Glomerular endothelial cell (primary cell): ENCODE data around the gene SNX30. TPM values are rescaled to one million over a fixed set of nuclear protein-coding genes. Genes with fewer than 3 reads are reported as not detected.

Experiments used
- DNase-seq: peaks from one replicate; pipeline ENCODE4 v3.0.0-alpha.2; 2011; ENCODE audit warnings: low read depth, low spot score; ENCODE audit errors: extremely low read depth
- total RNA-seq: library from RNA; depleted of rRNA; stranded (reverse); fragments of >200 nt; gene quantifications from 2 replicates; pipeline ENCODE4 v1.2.3, GENCODE V29; 2015

The SNX30 gene
- total RNA-seq, 1 donor from 2014 or later = 10.7 TPM

DNA sequence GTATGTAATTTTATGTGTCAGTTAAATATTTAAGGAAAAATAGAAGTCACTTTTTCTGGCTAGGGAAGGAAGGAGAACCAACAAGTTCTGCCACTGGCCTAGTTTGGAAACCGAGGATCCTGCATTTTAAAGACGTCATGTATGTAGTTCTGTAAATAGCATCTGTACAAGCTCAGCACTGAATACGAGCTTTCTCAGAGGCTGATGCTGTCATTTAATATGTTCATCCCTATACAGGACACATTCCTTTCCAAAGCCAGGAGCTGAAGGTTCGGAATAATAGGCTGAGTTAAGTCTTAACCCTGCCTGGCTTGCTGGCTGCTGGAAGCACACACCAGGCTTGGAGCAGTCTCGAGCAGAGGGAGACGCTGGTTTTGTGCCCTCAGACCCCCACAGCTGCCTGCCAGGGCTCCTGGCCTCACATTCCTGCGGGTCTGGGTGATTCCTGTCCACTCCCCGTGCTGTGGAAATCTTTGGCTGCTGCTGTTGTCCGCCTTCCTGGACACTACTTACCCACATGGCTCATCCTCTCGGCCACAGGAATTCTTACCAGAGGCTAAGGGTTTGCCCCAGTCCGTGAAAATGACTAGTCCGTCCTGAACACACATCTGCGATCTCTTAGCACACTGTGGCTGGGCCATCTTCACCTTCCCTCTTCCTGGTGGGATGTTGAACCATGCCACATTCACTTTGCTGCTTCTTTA lies 103.5 kb downstream of the SNX30 start:
- DNase-seq = no peak

DNA sequence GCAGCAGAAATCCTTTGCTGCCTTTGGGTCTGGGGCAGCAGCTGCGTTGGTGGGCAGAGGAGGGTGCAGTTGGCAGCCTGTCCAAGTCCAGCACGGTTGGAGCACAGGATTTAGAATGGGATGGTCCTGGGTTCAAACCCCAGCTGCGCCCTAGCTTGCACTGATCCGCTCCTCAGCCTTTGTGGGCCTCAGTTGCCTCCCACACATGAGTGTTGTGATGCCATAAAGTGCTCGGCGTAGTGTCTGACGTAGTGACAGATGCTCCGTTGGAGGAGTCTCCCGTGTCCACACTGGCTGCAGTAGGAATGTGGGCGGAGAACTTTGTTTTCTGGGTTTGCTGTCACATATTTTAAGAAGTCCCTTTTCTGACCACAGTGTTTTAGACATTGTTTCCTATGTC lies 104.1 kb downstream of the SNX30 start:
- DNase-seq = no peak

GRCh38 chr9:112856200-112856599 lies 105.6 kb downstream of the SNX30 start:
- DNase-seq = no peak

DNA sequence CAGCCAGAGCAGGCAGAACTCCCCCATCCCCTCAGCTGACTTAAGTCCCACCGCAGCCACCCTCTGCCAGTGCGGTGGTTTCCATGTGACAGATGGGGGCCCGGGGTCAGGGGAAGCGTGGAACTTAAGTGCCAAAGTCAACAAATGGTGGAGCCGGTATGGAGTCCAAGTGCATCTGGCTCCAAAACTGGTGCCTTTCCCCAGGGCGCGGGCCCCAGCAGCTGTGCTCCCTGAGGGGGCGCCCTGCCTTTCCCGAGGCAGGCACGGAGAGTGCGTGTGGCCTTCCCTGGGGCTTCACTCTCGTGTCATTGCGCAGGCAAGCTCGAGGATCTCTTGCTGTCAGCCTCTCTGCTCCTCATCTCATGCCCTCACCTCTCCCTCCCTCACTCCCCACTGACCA lies 106.3 kb downstream of the SNX30 start:
- no peak for DNase-seq

GRCh38 chr9:112858005-112858404 lies 107.4 kb downstream of the SNX30 start:
- no peak for DNase-seq

GRCh38 chr9:112858625-112859147 lies 108.1 kb downstream of the SNX30 start:
- DNase-seq = no peak

- DNase-seq = no peak
Measured at GRCh38 chr9:112860451-112860850, 109.9 kb downstream of the SNX30 start.

DNA sequence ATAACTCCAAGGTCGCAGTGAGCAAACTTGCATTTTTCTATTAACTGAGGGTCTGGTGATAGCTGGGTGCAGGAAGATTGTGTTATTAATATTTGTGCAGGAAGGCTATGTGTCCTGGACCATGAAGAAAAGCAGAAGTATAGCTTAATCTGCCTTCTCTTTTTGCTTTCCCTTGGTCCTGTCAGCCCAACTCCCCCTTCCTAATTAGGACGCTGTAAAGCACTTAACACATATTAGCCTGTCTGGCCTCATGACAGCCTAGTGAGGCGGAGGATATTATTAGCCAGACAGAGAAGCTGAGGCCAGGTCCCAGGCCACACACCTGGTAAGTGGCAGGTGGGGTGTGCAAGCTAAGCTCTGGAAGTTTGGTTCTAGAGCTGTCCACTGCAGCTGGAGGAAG lies 110.6 kb downstream of the SNX30 start:
- DNase-seq = no peak

GRCh38 chr9:112861638-112862555 lies 111.3 kb downstream of the SNX30 start:
- DNase-seq = no peak

- no peak for DNase-seq
Measured at GRCh38 chr9:112863214-112863613, 112.7 kb downstream of the SNX30 start.

DNA sequence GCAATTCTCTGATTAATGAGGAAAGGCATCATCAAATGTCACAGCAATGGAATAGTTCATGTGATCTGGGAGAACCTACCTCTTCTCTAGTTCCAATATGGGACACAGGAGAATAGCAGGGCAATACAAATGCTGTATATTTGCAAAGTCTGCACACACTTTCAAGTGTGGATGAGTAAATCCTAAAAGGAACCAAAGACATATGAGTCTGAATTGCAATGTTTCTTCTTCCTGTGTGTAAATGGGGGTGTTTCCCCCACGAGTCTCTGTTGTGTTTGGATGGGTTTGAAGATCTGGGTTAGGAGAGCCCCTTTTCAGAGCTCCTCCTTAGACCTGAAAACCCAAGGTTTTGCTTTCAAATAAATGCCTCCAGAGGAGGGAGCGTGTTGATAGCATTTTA lies 113.2 kb downstream of the SNX30 start:
- DNase-seq = no peak

DNA sequence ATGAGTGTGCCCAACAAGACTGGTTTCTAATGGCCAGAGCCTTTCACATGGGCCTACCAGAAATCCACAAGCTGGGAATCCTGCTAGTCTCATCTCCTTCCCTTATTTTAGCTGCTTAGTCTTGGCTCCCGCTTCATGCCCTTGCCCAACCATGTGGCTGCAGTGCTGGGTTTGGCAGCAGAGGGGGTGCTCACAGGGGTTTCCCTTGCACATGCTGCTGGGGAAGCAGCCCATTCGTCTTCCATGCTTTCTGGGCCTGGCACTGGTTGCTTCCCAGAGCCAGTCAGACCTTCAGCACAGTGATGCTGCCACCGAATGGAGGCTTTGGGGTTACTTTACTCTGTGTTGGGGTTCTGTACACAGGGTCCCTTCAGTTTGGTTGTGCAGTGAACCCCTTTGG lies 113.8 kb downstream of the SNX30 start:
- no peak for DNase-seq

GRCh38 chr9:112864982-112865381 lies 114.4 kb downstream of the SNX30 start:
- no peak for DNase-seq

DNA sequence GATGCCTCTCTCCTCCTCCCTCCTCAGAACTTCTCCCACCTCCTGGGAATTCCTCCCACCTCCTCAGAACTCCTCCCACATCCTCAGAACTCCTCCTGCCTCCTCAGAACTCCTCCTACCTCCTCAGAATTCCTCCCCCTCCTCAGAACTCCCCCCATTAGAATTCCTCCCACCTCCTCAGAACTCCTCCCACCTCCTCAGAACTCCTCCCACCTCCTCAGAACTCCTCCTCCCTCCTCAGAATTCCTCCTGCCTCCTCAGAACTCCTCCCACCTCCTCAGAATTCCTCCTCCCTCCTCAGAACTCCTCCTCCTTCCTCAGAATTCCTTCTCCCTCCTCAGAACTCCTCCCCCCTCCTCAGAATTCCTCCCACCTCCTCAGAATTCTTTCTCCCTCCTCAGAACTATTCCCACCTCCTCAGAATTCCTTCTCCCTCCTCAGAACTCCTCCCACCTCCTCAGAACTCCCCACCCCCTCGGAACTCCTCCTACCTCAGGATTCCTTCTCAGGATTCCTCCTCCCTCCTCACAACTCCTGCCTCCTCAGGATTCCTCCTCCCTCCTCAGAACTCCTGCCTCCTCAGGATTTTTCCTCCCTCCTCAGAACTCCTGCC lies 116.2 kb downstream of the SNX30 start:
- no peak for DNase-seq

DNA sequence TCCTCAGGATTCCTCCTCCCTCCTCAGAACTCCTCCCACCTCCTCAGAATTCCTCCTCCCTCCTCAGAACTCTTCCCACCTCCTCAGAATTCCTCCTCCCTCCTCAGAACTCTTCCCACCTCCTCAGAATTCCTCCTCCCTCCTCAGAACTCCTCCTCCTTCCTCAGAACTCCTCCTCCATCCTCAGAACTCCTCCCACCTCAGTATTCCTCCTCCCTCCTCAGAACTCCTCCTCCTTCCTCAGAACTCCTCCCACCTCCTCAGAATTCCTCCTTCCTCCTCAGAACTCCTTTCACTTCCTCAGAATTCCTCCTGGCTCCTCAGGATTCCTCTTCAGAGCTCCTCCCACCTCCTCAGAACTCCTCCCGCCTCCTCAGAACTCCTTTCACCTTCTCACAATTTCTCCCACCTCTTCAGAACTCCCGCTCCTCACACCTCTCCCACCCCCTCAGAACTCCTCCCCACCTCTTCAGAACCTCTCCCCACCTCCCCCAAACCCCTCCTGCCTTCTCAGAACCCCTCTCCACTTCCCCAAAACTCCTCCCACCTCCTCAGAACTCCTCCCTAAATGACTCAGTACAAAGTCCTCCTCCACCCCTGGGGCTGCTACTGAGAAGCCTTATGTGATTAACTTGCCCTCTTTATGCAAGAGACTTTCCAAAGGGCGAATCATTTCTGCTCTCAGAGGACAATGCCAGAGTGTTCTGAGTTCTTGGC lies 116.9 kb downstream of the SNX30 start:
- no peak for DNase-seq

DNA sequence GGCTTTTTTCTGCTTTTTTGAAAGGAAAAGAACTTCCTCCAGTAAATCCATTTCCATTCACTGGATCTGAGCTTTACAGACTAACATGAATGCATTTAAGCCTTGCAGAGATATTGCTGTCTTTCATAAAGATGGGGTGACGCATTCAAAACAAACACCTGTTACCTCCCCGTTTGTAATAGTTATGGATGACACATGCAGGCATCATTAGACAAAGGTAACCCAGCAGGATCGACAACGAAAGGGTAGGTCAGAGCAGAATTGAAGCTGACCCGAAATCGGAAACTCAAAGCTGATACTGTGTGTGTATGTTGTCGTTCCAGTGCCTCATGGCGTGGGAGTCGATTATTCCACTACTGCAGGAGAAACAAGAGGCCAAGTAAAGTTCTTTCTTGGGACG lies 117.9 kb downstream of the SNX30 start:
- no peak for DNase-seq

DNA sequence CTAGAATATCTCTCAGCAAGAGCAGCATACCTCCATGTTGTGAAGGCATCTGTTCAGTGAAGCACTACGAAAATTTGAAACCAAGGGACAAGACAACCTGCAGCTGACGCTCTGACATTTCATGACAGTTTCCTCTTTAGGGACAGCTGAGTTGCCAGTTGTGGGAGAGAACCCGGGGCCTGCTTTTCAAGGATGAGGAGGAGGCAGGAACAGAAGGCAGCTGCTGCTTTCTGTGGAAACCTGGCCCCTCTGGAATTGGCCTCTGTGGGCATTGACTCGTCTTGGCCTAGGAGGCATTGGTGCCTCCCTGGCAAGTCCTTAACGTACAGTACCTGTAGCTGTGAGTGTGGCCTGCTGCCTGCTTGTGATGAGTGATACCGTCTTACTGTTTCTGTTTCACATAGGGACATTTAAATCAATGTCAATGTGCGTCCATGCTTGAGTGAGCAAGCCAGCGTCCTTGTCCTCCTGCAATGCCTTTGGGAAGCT lies 118.5 kb downstream of the SNX30 start:
- DNase-seq = no peak

GRCh38 chr9:112869917-112870316 lies 119.4 kb downstream of the SNX30 start:
- no peak for DNase-seq

- DNase-seq = no peak
Measured at GRCh38 chr9:112870556-112870955, 120.0 kb downstream of the SNX30 start.

DNA sequence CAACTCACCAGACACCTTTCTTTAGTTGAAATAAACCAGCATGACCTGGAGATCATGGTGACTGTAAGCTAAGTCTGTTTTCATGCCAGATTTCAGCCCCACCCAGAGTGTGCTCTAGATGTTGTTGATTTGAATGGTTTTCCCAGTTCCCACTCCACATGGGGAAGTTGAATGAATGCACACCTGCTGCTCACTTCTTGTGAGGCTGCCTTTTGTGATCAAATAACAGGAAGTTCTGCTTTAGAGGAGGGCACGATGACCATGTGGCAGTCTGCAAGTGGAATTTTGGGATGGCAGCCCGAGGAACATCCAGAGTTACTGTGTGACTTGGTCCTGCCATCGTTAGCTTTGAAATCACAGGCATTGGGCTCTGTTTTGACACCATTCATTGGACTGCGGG lies 121.5 kb downstream of the SNX30 start:
- DNase-seq = no peak
